Mesenchymal stem cell (in vitro differentiated cells and primary cell): ENCODE data around the gene ASB18.

Experiments
- DNase-seq: peaks from one replicate; pipeline ENCODE4 v3.0.0-alpha.2; 2013
- H2AFZ ChIP-seq: one replicate; pipeline ENCODE4 v1.6.1; 2013; ENCODE audit warnings: low read depth, mild to moderate bottlenecking, control low read depth, inconsistent platforms, low read length, moderate library complexity
- H2AK5ac ChIP-seq: 2 replicates; pipeline ENCODE4 v1.6.1; 2013; ENCODE audit warnings: low read length, moderate library complexity, mild to moderate bottlenecking, inconsistent platforms; ENCODE audit not compliant: severe bottlenecking
- H2BK120ac ChIP-seq: one replicate; pipeline ENCODE4 v1.6.1; 2013; ENCODE audit warnings: low read depth, mild to moderate bottlenecking, inconsistent platforms, low read length, moderate library complexity
- H2BK12ac ChIP-seq, 2 experiments: one replicate each; pipeline ENCODE4 v1.6.1; 2013; ENCODE audit warnings: inconsistent platforms in 2 of 2, low read length in 2 of 2, mild to moderate bottlenecking in 2 of 2, moderate library complexity in 2 of 2, control low read depth in 1 of 2
- H2BK15ac ChIP-seq: one replicate; pipeline ENCODE4 v1.6.1; 2013; ENCODE audit warnings: mild to moderate bottlenecking, low read depth, inconsistent platforms; ENCODE audit not compliant: poor library complexity, severe bottlenecking
- H2BK5ac ChIP-seq: 2 replicates; pipeline ENCODE4 v1.6.1; 2013; ENCODE audit warnings: low read depth, mild to moderate bottlenecking, low read length, control low read depth, inconsistent platforms; ENCODE audit not compliant: poor library complexity, severe bottlenecking
- H3K14ac ChIP-seq, 2 experiments: one replicate each; pipeline ENCODE4 v1.6.1; 2013; ENCODE audit warnings: inconsistent platforms in 2 of 2, low read length in 2 of 2, control low read depth in 1 of 2, mild to moderate bottlenecking in 1 of 2, moderate library complexity in 1 of 2
- H3K18ac ChIP-seq, 2 experiments: one replicate each; pipeline ENCODE4 v1.6.1; 2013; ENCODE audit warnings: inconsistent platforms in 2 of 2, low read length in 2 of 2, control low read depth in 1 of 2, low read depth in 1 of 2, mild to moderate bottlenecking in 1 of 2
- H3K23ac ChIP-seq, 2 experiments: one replicate each; pipeline ENCODE4 v1.6.1; 2013; ENCODE audit warnings: inconsistent platforms in 2 of 2, low read length in 2 of 2, mild to moderate bottlenecking in 2 of 2, moderate library complexity in 2 of 2, control low read depth in 1 of 2
- H3K27ac ChIP-seq: 2 replicates; pipeline ENCODE4 v1.5.1; 2013; ENCODE audit warnings: mild to moderate bottlenecking, moderate library complexity, low read length, control low read depth, inconsistent platforms; ENCODE audit not compliant: poor library complexity, severe bottlenecking
- H3K27me3 ChIP-seq, 2 experiments: 2 replicates each; pipeline versions ENCODE4 v1.6.1 to v1.7.0; 2013; ENCODE audit warnings: low read length in 2 of 2, mild to moderate bottlenecking in 2 of 2, moderate library complexity in 2 of 2, control low read depth in 1 of 2, inconsistent platforms in 1 of 2; ENCODE audit not compliant: control insufficient read depth in 1 of 2, insufficient read depth in 1 of 2
- H3K36me3 ChIP-seq, 2 experiments: 2 replicates each; pipeline versions ENCODE4 v1.6.1 to v1.7.0; 2013; ENCODE audit warnings: low read length in 2 of 2, control low read depth in 1 of 2, inconsistent platforms in 1 of 2, low read depth in 1 of 2, mild to moderate bottlenecking in 1 of 2; ENCODE audit not compliant: insufficient read depth in 2 of 2, control insufficient read depth in 1 of 2
- H3K4ac ChIP-seq, 2 experiments: one replicate each; pipeline ENCODE4 v1.6.1; 2013; ENCODE audit warnings: inconsistent platforms in 2 of 2, low read length in 2 of 2, mild to moderate bottlenecking in 2 of 2, moderate library complexity in 2 of 2, control low read depth in 1 of 2, low read depth in 1 of 2
- H3K4me1 ChIP-seq: 2 replicates; pipeline ENCODE4 v1.6.1; 2013; ENCODE audit warnings: low read depth, low read length, control low read depth; ENCODE audit not compliant: control insufficient read depth, insufficient read depth
- H3K4me2 ChIP-seq: 2 replicates; pipeline ENCODE4 v1.6.1; 2013; ENCODE audit warnings: low read length, mild to moderate bottlenecking, inconsistent platforms; ENCODE audit not compliant: poor library complexity, severe bottlenecking
- H3K4me3 ChIP-seq, 2 experiments: 2 replicates each; pipeline versions ENCODE4 v1.5.1 to v1.7.0; 2013; ENCODE audit warnings: low read length in 2 of 2, mild to moderate bottlenecking in 2 of 2, control low read depth in 1 of 2, low read depth in 1 of 2; ENCODE audit not compliant: insufficient read depth in 1 of 2
- H3K79me1 ChIP-seq: replicated peaks from 2 replicates; pipeline ENCODE4 v1.6.1; 2013; ENCODE audit warnings: mild to moderate bottlenecking, control low read depth, low read length, inconsistent platforms; ENCODE audit not compliant: poor library complexity, severe bottlenecking
- H3K9ac ChIP-seq: 2 replicates; pipeline ENCODE4 v1.7.0; 2013; ENCODE audit warnings: mild to moderate bottlenecking, low read length, moderate library complexity
- H3K9me3 ChIP-seq: 2 replicates; pipeline ENCODE4 v1.7.0; 2013; ENCODE audit warnings: mild to moderate bottlenecking, low read length; ENCODE audit not compliant: control insufficient read depth
- H4K8ac ChIP-seq: one replicate; pipeline ENCODE4 v1.6.1; 2013; ENCODE audit warnings: inconsistent platforms, mild to moderate bottlenecking, low read length, moderate library complexity
- H4K91ac ChIP-seq: one replicate; pipeline ENCODE4 v1.6.1; 2013; ENCODE audit warnings: mild to moderate bottlenecking, low read length, inconsistent platforms
- WGBS: methylation state at CpG from one replicate; pipeline ENCODE4 v1.1.7; 2013; ENCODE audit warnings: mixed read lengths; 5-methylcytosine and 5-hydroxymethylcytosine counted together

Gene ASB18

DNA sequence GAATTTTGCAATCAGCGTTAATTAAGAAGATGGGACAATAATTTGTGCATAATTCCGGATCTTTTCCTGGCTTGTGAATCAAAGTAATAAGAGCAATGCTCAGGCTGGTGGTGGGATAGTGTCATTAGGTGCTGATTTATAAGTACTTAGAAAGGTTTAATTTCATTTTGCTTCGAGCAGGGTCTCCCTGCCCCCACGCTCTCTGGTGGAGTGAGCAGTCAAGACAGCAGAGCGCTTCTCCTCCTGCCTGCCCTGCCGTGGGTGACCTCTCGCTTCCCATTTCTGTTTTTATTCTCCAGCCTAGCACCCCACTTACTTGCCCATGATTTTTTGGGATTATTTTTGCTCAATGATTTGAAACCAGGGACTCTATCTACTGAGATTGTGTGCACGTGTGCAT, 7.1 kb downstream of the ASB18 start:
- DNase-seq = no peak
- peaks cover 0 to 65% of the 10 kb centered on the region in 2 experiments for H3K27me3 ChIP-seq
- 87% methylated on average over 8 of the region's 8 CpGs for WGBS

DNA sequence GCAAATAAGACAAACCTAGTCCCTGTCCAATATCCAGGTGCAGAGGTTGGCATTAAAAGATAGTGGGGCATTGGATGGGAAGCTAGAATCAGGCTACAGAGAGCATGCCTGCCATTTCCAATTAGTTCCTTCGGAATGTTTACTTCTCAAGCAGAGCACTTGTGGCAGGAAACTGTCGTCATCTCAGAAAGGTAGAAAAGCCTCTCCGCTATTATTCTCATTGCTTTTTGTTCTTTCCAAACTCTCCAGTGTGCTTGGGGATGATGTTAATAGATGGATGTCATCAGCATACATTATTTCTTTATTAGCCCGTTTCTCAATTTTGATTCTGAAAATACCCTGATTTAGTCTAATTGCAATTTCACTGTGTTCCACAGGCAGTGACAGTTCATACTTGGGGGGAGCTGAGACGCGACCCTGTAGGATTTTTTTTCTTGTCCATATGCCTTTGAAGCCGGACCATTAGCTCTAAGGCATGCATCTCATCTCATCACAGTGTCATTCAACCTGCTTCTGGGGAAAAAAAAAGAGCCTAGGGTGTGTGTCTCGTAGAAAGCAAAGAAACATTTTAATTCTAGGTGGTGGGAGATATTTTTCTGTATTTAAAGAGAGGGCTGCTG, 7.7 kb downstream of the ASB18 start:
- Histone ChIP-seq H3K4ac (no peak overlapping the region), H3K4me1 (no peaks in the 10 kb centered on the region), H3K36me3 (no peaks in the 10 kb centered on the region), H3K27me3 (peaks cover 0 to 71% of the 10 kb centered on the region in 2 experiments), H3K4me2 (no peak overlapping the region), H2AFZ (no peak overlapping the region), H3K23ac (no peak overlapping the region), H3K9ac (no peak overlapping the region), H2BK5ac (no peak overlapping the region), H2BK12ac (no peak overlapping the region), H2AK5ac (no peak overlapping the region), H3K79me1 (no peaks in the 10 kb centered on the region), H2BK120ac (no peak overlapping the region), H3K27ac (no peak overlapping the region), H3K9me3 (peaks cover 4% of the 10 kb centered on the region), H3K18ac (no peak overlapping the region), H2BK15ac (no peak overlapping the region), H3K14ac (no peak overlapping the region), H4K8ac (no peak overlapping the region), H3K4me3 (no peak overlapping the region), H4K91ac (no peak overlapping the region)
- WGBS = 76% methylated on average over 4 of the region's 8 CpGs
- DNase-seq = no peak

More for the DNA sequence above, 7.1 kb downstream of the ASB18 start:
- H2BK5ac ChIP-seq = no peak overlapping the region
- H2AFZ ChIP-seq = no peak overlapping the region
- no peaks in the 10 kb centered on the region for H3K4me1 ChIP-seq
- no peak overlapping the region for H2AK5ac ChIP-seq
- no peak overlapping the region for H3K4me2 ChIP-seq
- H3K4me3 ChIP-seq = no peak overlapping the region
- peaks cover 9% of the 10 kb centered on the region for H3K9me3 ChIP-seq
- no peak overlapping the region for H2BK12ac ChIP-seq
- no peak overlapping the region for H4K8ac ChIP-seq
- no peak overlapping the region for H3K14ac ChIP-seq
- no peaks in the 10 kb centered on the region for H3K79me1 ChIP-seq
- no peak overlapping the region for H3K23ac ChIP-seq
- no peak overlapping the region for H3K9ac ChIP-seq
- H4K91ac ChIP-seq = no peak overlapping the region
- H3K27ac ChIP-seq = no peak overlapping the region
- H3K18ac ChIP-seq = no peak overlapping the region
- H3K36me3 ChIP-seq = no peaks in the 10 kb centered on the region
- no peak overlapping the region for H2BK15ac ChIP-seq
- H3K4ac ChIP-seq = no peak overlapping the region
- no peak overlapping the region for H2BK120ac ChIP-seq

DNA sequence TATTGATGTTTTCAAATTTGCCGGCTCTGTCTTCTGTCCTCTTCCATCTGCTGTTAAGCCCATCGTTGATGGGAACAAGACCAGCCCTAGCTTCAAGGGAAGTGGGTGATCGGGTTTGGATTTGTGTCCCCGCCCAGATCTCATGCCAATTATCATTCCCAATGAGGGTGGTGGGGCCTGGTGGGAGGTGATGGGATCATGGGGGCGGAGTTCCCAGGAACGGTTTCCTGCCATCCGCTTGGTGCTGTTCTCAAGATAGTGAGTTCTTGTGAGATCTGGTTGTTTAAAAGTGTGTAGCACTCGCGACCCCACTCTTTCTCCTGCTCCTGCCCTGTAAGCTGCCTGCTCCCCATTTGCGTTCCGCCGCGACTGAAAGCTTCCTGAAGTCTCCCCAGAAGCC, 9.5 kb downstream of the ASB18 start:
- H3K27ac ChIP-seq = no peak overlapping the region
- no peak overlapping the region for H2BK12ac ChIP-seq
- H3K4me3 ChIP-seq = no peak overlapping the region
- no peak overlapping the region for H3K18ac ChIP-seq
- 71% methylated on average over 13 of the region's 13 CpGs for WGBS
- no peak overlapping the region for H3K14ac ChIP-seq
- no peak overlapping the region for H3K4me2 ChIP-seq
- DNase-seq = no peak
- H3K36me3 ChIP-seq = no peaks in the 10 kb centered on the region
- H3K9me3 ChIP-seq = no peaks in the 10 kb centered on the region
- no peak overlapping the region for H4K8ac ChIP-seq
- H3K27me3 ChIP-seq = peaks cover 4 to 75% of the 10 kb centered on the region in 2 experiments
- H2AFZ ChIP-seq = no peak overlapping the region
- no peak overlapping the region for H3K23ac ChIP-seq
- no peak overlapping the region for H2BK15ac ChIP-seq
- no peak overlapping the region for H2AK5ac ChIP-seq
- H2BK5ac ChIP-seq = no peak overlapping the region
- H2BK120ac ChIP-seq = no peak overlapping the region
- H3K4ac ChIP-seq = no peak overlapping the region
- no peak overlapping the region for H4K91ac ChIP-seq
- no peaks in the 10 kb centered on the region for H3K4me1 ChIP-seq
- H3K9ac ChIP-seq = no peak overlapping the region
- no peaks in the 10 kb centered on the region for H3K79me1 ChIP-seq

DNA sequence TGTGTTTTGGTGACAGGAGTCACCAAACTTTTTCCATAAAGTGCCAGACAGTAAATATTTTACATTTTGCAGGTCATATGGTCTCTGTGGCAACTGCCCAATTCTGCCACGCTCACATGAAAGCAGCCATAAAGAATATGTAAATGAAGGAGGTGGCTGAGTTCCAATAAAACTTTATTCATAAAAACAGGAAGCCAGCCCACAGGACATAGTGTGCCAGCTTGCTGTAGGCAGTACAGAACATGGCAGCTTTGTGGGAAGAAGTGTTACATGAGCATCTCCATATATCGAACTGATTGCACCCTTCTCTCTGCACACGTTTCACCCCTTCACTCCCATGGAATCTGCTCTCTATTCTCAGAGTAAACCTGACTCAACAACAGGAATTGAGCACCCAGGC, 10.2 kb downstream of the ASB18 start:
- Histone ChIP-seq H3K14ac (no peak overlapping the region), H3K18ac (no peak overlapping the region), H3K23ac (no peak overlapping the region), H3K4ac (no peak overlapping the region), H3K27me3 (peaks cover 4 to 75% of the 10 kb centered on the region in 2 experiments), H2BK12ac (no peak overlapping the region), H3K36me3 (no peaks in the 10 kb centered on the region), H4K91ac (no peak overlapping the region), H3K79me1 (no peaks in the 10 kb centered on the region), H3K27ac (no peak overlapping the region), H3K9me3 (no peaks in the 10 kb centered on the region), H2BK120ac (no peak overlapping the region), H3K4me1 (no peaks in the 10 kb centered on the region), H2AK5ac (no peak overlapping the region), H3K9ac (no peak overlapping the region), H4K8ac (no peak overlapping the region), H3K4me3 (no peak overlapping the region), H3K4me2 (no peak overlapping the region), H2BK5ac (no peak overlapping the region), H2BK15ac (no peak overlapping the region), H2AFZ (no peak overlapping the region)
- no peak for DNase-seq
- WGBS = 84% methylated on average over 2 of the region's 3 CpGs
